NCI-H1436 treated with DMSO at 0.1 percent for 48 hours (cell line): ENCODE measurements around the gene FRYL.
"Not testable (repeated sequence)": the region's sequence is repeated elsewhere in the genome, so short reads cannot be mapped to it uniquely, and the experiment has no call there.

Experiments
- DNase-seq: peaks from one replicate; lab custom pipeline; 2025; lab: John Stamatoyannopoulos, UW

FRYL gene

GRCh38 chr4:48698029-48698971 is 81.8 kb downstream of the FRYL start:
- no peak for DNase-seq

- not testable (repeated sequence) for DNase-seq
Observed at GRCh38 chr4:48697516-48697915, 82.6 kb downstream of the FRYL start.

GRCh38 chr4:48694824-48695223 is 85.3 kb downstream of the FRYL start:
- DNase-seq = no peak

- DNase-seq = no peak
Observed at GRCh38 chr4:48693856-48694574, 86.1 kb downstream of the FRYL start.

- DNase-seq = no peak
Observed at GRCh38 chr4:48692897-48693296, 87.2 kb downstream of the FRYL start.

- no peak for DNase-seq
Observed at GRCh38 chr4:48692044-48692443, 88.0 kb downstream of the FRYL start.

- no peak for DNase-seq
Observed at GRCh38 chr4:48688953-48689352, 91.1 kb downstream of the FRYL start.

- no peak for DNase-seq
Observed at GRCh38 chr4:48687313-48688051, 92.6 kb downstream of the FRYL start.

- DNase-seq = no peak
Observed at GRCh38 chr4:48686369-48686768, 93.7 kb downstream of the FRYL start.

GRCh38 chr4:48683784-48684666 is 96.1 kb downstream of the FRYL start:
- DNase-seq = no peak

GRCh38 chr4:48682870-48683269 is 97.2 kb downstream of the FRYL start:
- DNase-seq = not testable (repeated sequence)

- DNase-seq = no peak
Observed at GRCh38 chr4:48681856-48682255, 98.2 kb downstream of the FRYL start.

GRCh38 chr4:48680848-48681568 is 99.1 kb downstream of the FRYL start:
- DNase-seq = no peak

GRCh38 chr4:48673537-48673936 is 106.5 kb downstream of the FRYL start:
- no peak for DNase-seq

GRCh38 chr4:48670587-48670986 is 109.5 kb downstream of the FRYL start:
- DNase-seq = no peak

- no peak for DNase-seq
Observed at GRCh38 chr4:48669086-48669485, 111.0 kb downstream of the FRYL start.

- DNase-seq = no peak
Observed at GRCh38 chr4:48668254-48669017, 111.6 kb downstream of the FRYL start.

GRCh38 chr4:48667148-48667547 is 112.9 kb downstream of the FRYL start:
- DNase-seq = no peak

GRCh38 chr4:48665555-48666186 is 114.4 kb downstream of the FRYL start:
- no peak for DNase-seq
